Heart left ventricle (tissue), 16 donors: Measurements from ENCODE around the gene PIK3AP1. TPM values are rescaled to one million over a fixed set of nuclear protein-coding genes. Genes with fewer than 3 reads are reported as not detected.
A peak's percentile ranks its signal among the peaks of the same experiment; 100 is the strongest.

ENCODE experiments used
- ATAC-seq, 4 donors: fragments of 200-7000 bp; cut with Tn5 transposase; one replicate each; pipeline ENCODE4 v1.9.1; 2020 to 2022; ENCODE audit warnings: moderate library complexity in 4 of 4, mild to moderate bottlenecking in 3 of 4, moderate number of reproducible peaks in 1 of 4
- DNase-seq, 5 donors: peaks; one replicate each; pipeline ENCODE4 v3.0.0-alpha.2; 2020
- H3K27ac ChIP-seq, 12 donors: fragments of 200-600 bp; sonication (generic) in 4 of 12; one replicate each; pipeline versions ENCODE4 v1.5.0 to v1.8.0; 2016 to 2022; ENCODE audit warnings: mild to moderate bottlenecking in 2 of 12
- H3K27me3 ChIP-seq, 9 donors: fragments of 200-600 bp; sonication (generic) in 2 of 9; one replicate each; pipeline versions ENCODE4 v1.5.1 to v1.8.0; 2016 to 2022; ENCODE audit warnings: mild to moderate bottlenecking in 3 of 9
- H3K36me3 ChIP-seq, 9 donors: fragments of 200-600 bp; sonication (generic) in 2 of 9; one replicate each; pipeline versions ENCODE4 v1.5.0 to v1.8.0; 2018 to 2022; ENCODE audit warnings: mild to moderate bottlenecking in 2 of 9
- H3K4me1 ChIP-seq, 12 donors: fragments of 200-600 bp; sonication (generic) in 4 of 12; one replicate each; pipeline versions ENCODE4 v1.5.0 to v1.8.0; 2016 to 2022; ENCODE audit warnings: mild to moderate bottlenecking in 3 of 12
- H3K4me3 ChIP-seq, 12 donors: fragments of 200-600 bp; sonication (generic) in 4 of 12; one replicate each; pipeline versions ENCODE4 v1.5.0 to v1.8.0; 2017 to 2022; ENCODE audit warnings: mild to moderate bottlenecking in 9 of 12, moderate library complexity in 4 of 12
- H3K9me3 ChIP-seq, 12 donors: fragments of 200-600 bp; sonication (generic) in 4 of 12; one replicate each; pipeline versions ENCODE4 v1.5.0 to v1.8.0; 2016 to 2022; ENCODE audit warnings: mild to moderate bottlenecking in 1 of 12
- POLR2A ChIP-seq, 2 donors: fragments of 450-650 bp; IDR thresholded peaks; one replicate each; pipeline ENCODE4 v1.6.1; 2017; ENCODE audit warnings: antibody characterized with exemption in 2 of 2, mild to moderate bottlenecking in 2 of 2, moderate library complexity in 2 of 2
- WGBS, 4 donors: extraction: QIAGEN DNeasy Blood & Tissue Kit in 2 of 4; methylation state at CpG; one replicate each; pipeline versions ENCODE4 v1.1.5 to v1.1.7; 2013 to 2018; 5-methylcytosine and 5-hydroxymethylcytosine counted together
- intact Hi-C, 10 donors: fragments of 100-400 bp; cut with DNase I; formaldehyde crosslinking; loops; one replicate each; pipeline versions ENCODE4 v1.11.1 to v1.14.2; 2022
- polyA plus RNA-seq, 2 donors: library from polyadenylated mRNA; stranded (reverse); fragments of 200-250 nt; gene quantifications; one replicate each; pipeline ENCODE4 v1.2.3, GENCODE V29; 2013
- total RNA-seq, 9 donors: library from RNA; depleted of rRNA in 2 of 9; stranded (reverse); fragments of >200 nt in 2 of 9; fragmentation: NEBNext Ultra II Directional in 3 of 9; extraction: Animal tissue kit (Norgen Biotek cat#: 25700) in 3 of 9; gene quantifications; one replicate each; pipeline versions ENCODE4 v1.1.0 to v1.2.4, GENCODE V29; 2016 to 2023
- TF ChIP-seq, protein P1 (sequence below), 12 donors: fragments of 200-600 bp; sonication (generic) in 4 of 12; IDR thresholded peaks; one replicate each; pipeline versions ENCODE4 v1.5.0 to v1.8.0; 2018 to 2022; ENCODE audit warnings: antibody characterized with exemption in 12 of 12, mild to moderate bottlenecking in 5 of 12
- donor health status: ischemic (EF 13 %, LVEDD 7.1; RV severe dilation, severe dysfunction).
- donor health status: healthy with polysubstance abuse.
- donor health status: DM: no; HTN: yes; CAD: no.
- donor health status: DM: no; HTN: no; CAD: no.
- donor health status: ischemic (EF 25% LVEDD 6.9; RV normal size, moderate dysfunction).
- donor health status: ischemic (EF 25% LVEDD 5.7; RV mildly dilated, moderate dysfunction).
- donor health status: healthy.
- donor health status: DM: yes; HTN: yes; CAD: no.
- donor health status: ischemic (EF 35%, LVEDD 5.7; RV mildly dilated, moderate dysfunction).
- donor health status: nonischemic (EF 11% LVEDD 7.7; RV severe dilation, severe dysfunction).
- donor health status: DM: yes; HTN: yes; CAD: no.
- donor health status: PGD.
- donor health status: ischemic (EF 29% LVEDD 5.4; RV normal size, mild dysfunction).
- donor health status: nonischemic (EF 23%, LVEDD 6.1; RV moderate dilation, normal function).

The PIK3AP1 gene
- total and polyA plus RNA-seq, 11 donors = 1.3 to 37.9 (median 4.4) TPM

- Histone ChIP-seq H3K36me3 (no peaks in the 10 kb centered on the region), H3K27ac (peak overlapping the region; percentile 98 to 100 (median 99)), H3K27me3 (no peaks in the 10 kb centered on the region), H3K9me3 (no peaks in the 10 kb centered on the region), H3K4me3 (peak overlapping the region; percentile 66 to 99 (median 90)), H3K4me1 (peaks cover 7 to 54% (median 42%) of the 10 kb centered on the region in 12 donors)
- TF ChIP-seq POLR2A (IDR thresholded peaks at IDR 0.05) = no peak
- TF ChIP-seq, protein P1, sequence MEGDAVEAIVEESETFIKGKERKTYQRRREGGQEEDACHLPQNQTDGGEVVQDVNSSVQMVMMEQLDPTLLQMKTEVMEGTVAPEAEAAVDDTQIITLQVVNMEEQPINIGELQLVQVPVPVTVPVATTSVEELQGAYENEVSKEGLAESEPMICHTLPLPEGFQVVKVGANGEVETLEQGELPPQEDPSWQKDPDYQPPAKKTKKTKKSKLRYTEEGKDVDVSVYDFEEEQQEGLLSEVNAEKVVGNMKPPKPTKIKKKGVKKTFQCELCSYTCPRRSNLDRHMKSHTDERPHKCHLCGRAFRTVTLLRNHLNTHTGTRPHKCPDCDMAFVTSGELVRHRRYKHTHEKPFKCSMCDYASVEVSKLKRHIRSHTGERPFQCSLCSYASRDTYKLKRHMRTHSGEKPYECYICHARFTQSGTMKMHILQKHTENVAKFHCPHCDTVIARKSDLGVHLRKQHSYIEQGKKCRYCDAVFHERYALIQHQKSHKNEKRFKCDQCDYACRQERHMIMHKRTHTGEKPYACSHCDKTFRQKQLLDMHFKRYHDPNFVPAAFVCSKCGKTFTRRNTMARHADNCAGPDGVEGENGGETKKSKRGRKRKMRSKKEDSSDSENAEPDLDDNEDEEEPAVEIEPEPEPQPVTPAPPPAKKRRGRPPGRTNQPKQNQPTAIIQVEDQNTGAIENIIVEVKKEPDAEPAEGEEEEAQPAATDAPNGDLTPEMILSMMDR (IDR thresholded peaks at IDR 0.05) = no peak
- DNase-seq (peak in 2 of 5 donors; percentile 79 to 83), ATAC-seq (peak; percentile 17 to 49 (median 44))
- intact Hi-C loops = loop anchor here in 4 of 10 donors (5.0 to 10.0 kb wide), 3 partner anchors 245 to 453 kb away; partner anchors contain the start of genes LCOR (in 4 of the 4) and ZNF518A (in 1 of the 4)
- WGBS, 4 donors = 5 to 7% (median 6%) methylated on average over 20 to 25 of the region's 25 CpGs
Observed at GRCh38 chr10:96587264-96588059, 132.9 kb downstream of the PIK3AP1 start.

GRCh38 chr10:96586419-96587263, 133.7 kb downstream of the PIK3AP1 start, which contains the start of gene TM9SF3:
Gene TM9SF3 (minus strand): TSS chr10:96587012. CDS start chr10:96586835, 177 bp downstream.
- 0 to 1% (median 0%) methylated on average over 43 to 107 of the region's 107 CpGs for WGBS, 4 donors
- intact Hi-C loops = loop anchor here in 4 of 10 donors (5.0 to 10.0 kb wide), 3 partner anchors 246 to 452 kb away; partner anchors contain the start of genes LCOR (in 4 of the 4) and ZNF518A (in 1 of the 4)
- DNase-seq (peak; percentile 95 to 97 (median 96)), ATAC-seq (peak; percentile 84 to 96 (median 94))
- H3K27ac ChIP-seq = peak within 1 kb of the TSS; percentile 98 to 100 (median 99)
- TF ChIP-seq, protein P1 (IDR thresholded peaks at IDR 0.05) = peak in 2 of 12 donors; percentile 6 to 26
- TF ChIP-seq POLR2A (IDR thresholded peaks at IDR 0.05) = peak in 1 of 2 donors; percentile 63
- no peaks in the 10 kb centered on the region for H3K27me3 ChIP-seq
- no peaks in the 10 kb centered on the region for H3K9me3 ChIP-seq
- peaks cover 11 to 62% (median 50%) of the 10 kb centered on the region in 12 donors for H3K4me1 ChIP-seq
- H3K36me3 ChIP-seq = no peaks in the 10 kb centered on the region
- H3K4me3 ChIP-seq = peak within 1 kb of the TSS; percentile 66 to 99 (median 90)

GRCh38 chr10:96585736-96586418, 134.4 kb downstream of the PIK3AP1 start:
- no peak for TF ChIP-seq POLR2A (IDR thresholded peaks at IDR 0.05)
- TF ChIP-seq, protein P1 (IDR thresholded peaks at IDR 0.05) = no peak
- DNase-seq = no peak
- H3K36me3 ChIP-seq = no peaks in the 10 kb centered on the region
- peak overlapping the region; percentile 98 to 100 (median 99) for H3K27ac ChIP-seq
- H3K27me3 ChIP-seq = no peaks in the 10 kb centered on the region
- 1 to 2% (median 2%) methylated on average over 20 of the region's 20 CpGs for WGBS, 4 donors
- H3K9me3 ChIP-seq = no peaks in the 10 kb centered on the region
- peak in 2 of 4 donors; percentile 20 to 21 for ATAC-seq
- H3K4me3 ChIP-seq = peak overlapping the region; percentile 66 to 99 (median 90)
- intact Hi-C loops = loop anchor here in 4 of 10 donors (5.0 to 10.0 kb wide), 3 partner anchors 246 to 451 kb away; partner anchors contain the start of genes LCOR (in 4 of the 4) and ZNF518A (in 1 of the 4)
- H3K4me1 ChIP-seq = peaks cover 11 to 68% (median 56%) of the 10 kb centered on the region in 12 donors
